GM12878 (cell line): ENCODE measurements around the gene NUP210L. TPM values are rescaled to one million over a fixed set of nuclear protein-coding genes. Genes with fewer than 3 reads are reported as not detected.
A peak's percentile ranks its signal among the peaks of the same experiment; 100 is the strongest.

Experiments
- BCL11A ChIP-seq: IDR thresholded peaks from 2 replicates; pipeline ENCODE4 v1.6.1; 2011; ENCODE audit warnings: low read depth, low read length
- BHLHE40 ChIP-seq, 2 experiments: fragments of 450-650 bp in 1 of 2; IDR thresholded peaks; 2 replicates each; pipeline ENCODE4 v1.6.1; 2011 to 2017; ENCODE audit warnings: low read depth in 2 of 2, borderline replicate concordance in 1 of 2, improper control_type of control experiment in 1 of 2, low read length in 1 of 2, mild to moderate bottlenecking in 1 of 2
- CHD4 ChIP-seq: fragments of 200-600 bp; sonication (generic); IDR thresholded peaks from 2 replicates; pipeline ENCODE4 v1.6.1; 2016; ENCODE audit warnings: mild to moderate bottlenecking
- FOS ChIP-seq: IDR thresholded peaks from 3 replicates; pipeline ENCODE4 v1.6.1; 2011; ENCODE audit warnings: borderline replicate concordance; ENCODE audit not compliant: insufficient read length; ENCODE audit errors: extremely low read depth
- GABPA ChIP-seq: IDR thresholded peaks from 2 replicates; pipeline ENCODE4 v1.6.1; 2014; ENCODE audit warnings: antibody characterized with exemption, low read depth, mild to moderate bottlenecking, inconsistent platforms
- HCFC1 ChIP-seq: fragments of 150-350 bp; IDR thresholded peaks from 2 replicates; pipeline ENCODE4 v1.6.1; 2014; ENCODE audit warnings: low read length
- NR2C1 ChIP-seq: fragments of 450-650 bp; IDR thresholded peaks from 2 replicates; pipeline ENCODE4 v1.6.1; 2017; ENCODE audit warnings: antibody characterized with exemption, mild to moderate bottlenecking, moderate library complexity
- NR2F1 ChIP-seq: fragments of 450-650 bp; conservative IDR thresholded peaks from 2 replicates; pipeline ENCODE4 v1.6.1; 2017; ENCODE audit warnings: mild to moderate bottlenecking
- PAX8 ChIP-seq: fragments of 450-650 bp; IDR thresholded peaks from 2 replicates; pipeline ENCODE4 v1.6.1; 2017; ENCODE audit warnings: mild to moderate bottlenecking, moderate library complexity
- PML ChIP-seq: IDR thresholded peaks from 2 replicates; pipeline ENCODE4 v1.6.1; 2012; ENCODE audit warnings: low read length, inconsistent platforms
- SP1 ChIP-seq: IDR thresholded peaks from one replicate; pipeline ENCODE4 v1.6.1; 2011; ENCODE audit warnings: low read depth, low read length
- SREBF1 ChIP-seq: IDR thresholded peaks from 2 replicates; pipeline ENCODE4 v1.6.1; 2012; ENCODE audit warnings: mild to moderate bottlenecking, low read length
- SREBF2 ChIP-seq: IDR thresholded peaks from 2 replicates; pipeline ENCODE4 v1.6.1; 2012; ENCODE audit warnings: mild to moderate bottlenecking, low read length
- SRF ChIP-seq, 2 experiments: IDR thresholded peaks; 2 replicates each; pipeline ENCODE4 v1.6.1; 2011; ENCODE audit warnings: low read depth in 2 of 2, low read length in 2 of 2, mild to moderate bottlenecking in 1 of 2, moderate library complexity in 1 of 2
- STAT1 ChIP-seq: fragments of 450-650 bp; conservative IDR thresholded peaks from 2 replicates; pipeline ENCODE4 v1.6.1; 2014; ENCODE audit warnings: antibody characterized with exemption, mild to moderate bottlenecking
- WRNIP1 ChIP-seq: IDR thresholded peaks from 2 replicates; pipeline ENCODE4 v1.6.1; 2011; ENCODE audit warnings: low read depth, low read length, improper control_type of control experiment, borderline replicate concordance
- ZBTB4 ChIP-seq: fragments of 450-650 bp; formaldehyde crosslinking; IDR thresholded peaks from 2 replicates; pipeline ENCODE4 v1.4.0; 2022; ENCODE audit warnings: mild to moderate bottlenecking, moderate library complexity
- ZNF622 ChIP-seq: fragments of 450-650 bp; IDR thresholded peaks from 2 replicates; pipeline ENCODE4 v1.6.1; 2017; ENCODE audit warnings: mild to moderate bottlenecking, inconsistent platforms
- polyA plus RNA-seq, 11 experiments: library from polyadenylated mRNA; depleted of rRNA in 4 of 11; unstranded in 6 of 11; stranded (reverse) in 5 of 11; fragments of >200 nt; fragmentation: Nextera tagmentation in 4 of 11; fragmentation: Illumina TruSeq in 1 of 11; extraction: Ambion mirVana in 4 of 11; extraction: Trizol in 1 of 11; gene quantifications; 1 replicate in 1 of 11; 2 replicates in 10 of 11; pipeline versions ENCODE4 v1.2.1 to v1.2.3, GENCODE V29; 2011 to 2016; ENCODE audit warnings: inconsistent platforms in 2 of 11, missing spikeins in 2 of 11, low read depth in 1 of 11
- total RNA-seq, 4 experiments: library from RNA; depleted of rRNA in 3 of 4; stranded (reverse); fragments of >200 nt in 3 of 4; fragmentation: Illumina TruSeq in 1 of 4; extraction: Trizol in 1 of 4; gene quantifications; 2 replicates each; pipeline versions ENCODE4 v1.2.1 to v1.2.3, GENCODE V29; 2013 to 2021
- TF ChIP-seq, protein P1 (sequence below): fragments of 450-650 bp; IDR thresholded peaks from 2 replicates; pipeline ENCODE4 v1.6.1; 2016; ENCODE audit warnings: mild to moderate bottlenecking, moderate library complexity, borderline replicate concordance

Gene NUP210L
- total and polyA plus RNA-seq, 10 of the 15 experiments (the other 5 are each of a cell fraction or from before 2014, with no cell fraction given) = 0.04 to 0.08 (median 0.07) TPM; not detected in 7

GRCh38 chr1:153945795-153946621 lies 208.9 kb downstream of the NUP210L start (continued):
- TF ChIP-seq ZBTB4 (CRISPR knock-in tag) (no peak), CHD4 (no peak), NR2F1 (peak; percentile 34; the same call in 1 of the 2 replicates), ZNF622 (no peak), WRNIP1 (no peak), SP1 (peak; percentile 65), GABPA (peak; percentile 78; the same call in 1 of the 2 replicates), PML (0 out of 2 replicates have a peak, but pooled peaks have one; percentile 59), HCFC1 (no peak; the same call in 1 of the 2 replicates), SREBF2 (no peak), NR2C1 (peak; percentile 58), SREBF1 (no peak), BCL11A (peak; percentile 94), STAT1 (no peak; the same call in 1 of the 2 replicates), BHLHE40 (IDR thresholded peaks at IDR 0.05; ENCODE audit: borderline replicate concordance in 1 of 2, low read depth in 2 of 2, low read length in 1 of 2) (peak; percentile 92 to 97), SRF (IDR thresholded peaks at IDR 0.05; ENCODE audit: low read depth in 2 of 2, low read length in 2 of 2) (peak in 1 of 2 experiments; percentile 63; a peak in 1 of 4 replicates), PAX8 (no peak), FOS (no peak)
- TF ChIP-seq, protein P1, sequence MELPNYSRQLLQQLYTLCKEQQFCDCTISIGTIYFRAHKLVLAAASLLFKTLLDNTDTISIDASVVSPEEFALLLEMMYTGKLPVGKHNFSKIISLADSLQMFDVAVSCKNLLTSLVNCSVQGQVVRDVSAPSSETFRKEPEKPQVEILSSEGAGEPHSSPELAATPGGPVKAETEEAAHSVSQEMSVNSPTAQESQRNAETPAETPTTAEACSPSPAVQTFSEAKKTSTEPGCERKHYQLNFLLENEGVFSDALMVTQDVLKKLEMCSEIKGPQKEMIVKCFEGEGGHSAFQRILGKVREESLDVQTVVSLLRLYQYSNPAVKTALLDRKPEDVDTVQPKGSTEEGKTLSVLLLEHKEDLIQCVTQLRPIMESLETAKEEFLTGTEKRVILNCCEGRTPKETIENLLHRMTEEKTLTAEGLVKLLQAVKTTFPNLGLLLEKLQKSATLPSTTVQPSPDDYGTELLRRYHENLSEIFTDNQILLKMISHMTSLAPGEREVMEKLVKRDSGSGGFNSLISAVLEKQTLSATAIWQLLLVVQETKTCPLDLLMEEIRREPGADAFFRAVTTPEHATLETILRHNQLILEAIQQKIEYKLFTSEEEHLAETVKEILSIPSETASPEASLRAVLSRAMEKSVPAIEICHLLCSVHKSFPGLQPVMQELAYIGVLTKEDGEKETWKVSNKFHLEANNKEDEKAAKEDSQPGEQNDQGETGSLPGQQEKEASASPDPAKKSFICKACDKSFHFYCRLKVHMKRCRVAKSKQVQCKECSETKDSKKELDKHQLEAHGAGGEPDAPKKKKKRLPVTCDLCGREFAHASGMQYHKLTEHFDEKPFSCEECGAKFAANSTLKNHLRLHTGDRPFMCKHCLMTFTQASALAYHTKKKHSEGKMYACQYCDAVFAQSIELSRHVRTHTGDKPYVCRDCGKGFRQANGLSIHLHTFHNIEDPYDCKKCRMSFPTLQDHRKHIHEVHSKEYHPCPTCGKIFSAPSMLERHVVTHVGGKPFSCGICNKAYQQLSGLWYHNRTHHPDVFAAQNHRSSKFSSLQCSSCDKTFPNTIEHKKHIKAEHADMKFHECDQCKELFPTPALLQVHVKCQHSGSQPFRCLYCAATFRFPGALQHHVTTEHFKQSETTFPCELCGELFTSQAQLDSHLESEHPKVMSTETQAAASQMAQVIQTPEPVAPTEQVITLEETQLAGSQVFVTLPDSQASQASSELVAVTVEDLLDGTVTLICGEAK = peak; percentile 28; the same call in 1 of the 2 replicates
